A549 (cell line): ENCODE results near the gene MTAP. TPM values are rescaled to one million over a fixed set of nuclear protein-coding genes. Genes with fewer than 3 reads are reported as not detected.

ENCODE experiments used
- ATAC-seq, 2 experiments: fragments of 200-7000 bp in 1 of 2; fragments of >200 bp in 1 of 2; cut with Nextera tagmentation in 1 of 2; cut with Tn5 transposase in 1 of 2; 3 replicates each; pipeline versions ENCODE4 v1.8.0 to v1.9.1; 2018 to 2020; ENCODE audit warnings: mild to moderate bottlenecking in 1 of 2, moderate library complexity in 1 of 2
- CTCF ChIA-PET: fragments of 300-600 bp; sonication (Branson Sonifier 250); formaldehyde crosslinking; extraction: SDS; loops from one replicate; lab custom pipeline; 2021; ENCODE audit warnings: antibody characterized with exemption, inconsistent platforms; lab: Yijun Ruan, JAX
- POLR2A ChIA-PET: fragments of 350-600 bp; formaldehyde crosslinking; extraction: SDS; loops from one replicate; lab custom pipeline; 2021; ENCODE audit warnings: antibody characterized with exemption, inconsistent platforms; lab: Yijun Ruan, JAX
- DNase-seq, 2 experiments: peaks; one replicate each; pipeline versions ENCODE4 v3.0.0 to v3.0.0-alpha.2; 2011 to 2016; ENCODE audit warnings: low read depth in 1 of 2, low spot score in 1 of 2
- FAIRE-seq: peaks from 2 replicates; lab custom pipeline; 2011; peaks lifted over from hg19 to GRCh38; lab: Jason Lieb, UNC
- H3K27ac ChIP-seq, 2 experiments: fragments of >200 bp; sonication (Bioruptor Twin); formaldehyde crosslinking; 3 replicates each; pipeline ENCODE4 v1.5.1; 2016 to 2017
- H3K4me1 ChIP-seq: fragments of >200 bp; sonication (Bioruptor Twin); formaldehyde crosslinking; 3 replicates; pipeline ENCODE4 v1.6.1; 2016
- H3K4me2 ChIP-seq: fragments of >200 bp; sonication (Bioruptor Twin); formaldehyde crosslinking; 3 replicates; pipeline ENCODE4 v1.6.1; 2016
- H3K4me3 ChIP-seq: fragments of >200 bp; sonication (Bioruptor Twin); formaldehyde crosslinking; 3 replicates; pipeline ENCODE4 v1.5.1; 2016
- H3K9me3 ChIP-seq: fragments of >200 bp; sonication (Bioruptor Twin); formaldehyde crosslinking; 3 replicates; pipeline ENCODE4 v1.6.1; 2016
- CBX2 ChIP-seq: fragments of 200-600 bp; sonication (generic); IDR thresholded peaks from 2 replicates; pipeline ENCODE4 v1.6.1; 2016; ENCODE audit warnings: low read depth, mild to moderate bottlenecking, borderline replicate concordance
- CBX8 ChIP-seq: fragments of 200-600 bp; sonication (generic); IDR thresholded peaks from 2 replicates; pipeline ENCODE4 v1.6.1; 2016
- CHD2 ChIP-seq: fragments of 150-350 bp; IDR thresholded peaks from 2 replicates; pipeline ENCODE4 v1.6.1; 2014; ENCODE audit warnings: low read length; ENCODE audit not compliant: partially characterized antibody
- CTCF ChIP-seq: fragments of >200 bp; sonication (Bioruptor Twin); formaldehyde crosslinking; IDR thresholded peaks from 3 replicates; pipeline ENCODE4 v1.5.1; 2016
- E2F6 ChIP-seq: IDR thresholded peaks from 2 replicates; pipeline ENCODE4 v1.6.1; 2012; ENCODE audit warnings: low read depth, borderline replicate concordance
- EHF ChIP-seq: fragments of 250-450 bp; sonication (Bioruptor Pico); IDR thresholded peaks from 2 replicates; pipeline ENCODE4 v1.5.0; 2020; ENCODE audit warnings: mild to moderate bottlenecking
- ESRRA ChIP-seq: fragments of 150-350 bp; IDR thresholded peaks from 2 replicates; pipeline ENCODE4 v1.6.1; 2014; ENCODE audit warnings: mild to moderate bottlenecking, low read length, borderline replicate concordance
- GATA3 ChIP-seq: IDR thresholded peaks from 2 replicates; pipeline ENCODE4 v1.6.1; 2012; ENCODE audit warnings: borderline replicate concordance
- HES2 ChIP-seq: fragments of >200 bp; sonication (Bioruptor Twin); formaldehyde crosslinking; IDR thresholded peaks from 2 replicates; pipeline ENCODE4 v1.6.1; 2016
- HOXA7 ChIP-seq: fragments of 250-450 bp; sonication (Bioruptor Pico); IDR thresholded peaks from 2 replicates; pipeline ENCODE4 v1.5.0; 2020; ENCODE audit warnings: mild to moderate bottlenecking, moderate library complexity
- HOXB5 ChIP-seq: fragments of 250-450 bp; sonication (Bioruptor Pico); IDR thresholded peaks from 2 replicates; pipeline ENCODE4 v1.5.0; 2020; ENCODE audit warnings: mild to moderate bottlenecking, moderate library complexity
- JUN ChIP-seq, 2 experiments: fragments of >200 bp; sonication (Bioruptor Twin); formaldehyde crosslinking; IDR thresholded peaks; 2 replicates in 1 of 2; 3 replicates in 1 of 2; pipeline ENCODE4 v1.6.1; 2016 to 2017
- JUNB ChIP-seq: fragments of >200 bp; sonication (Bioruptor Twin); formaldehyde crosslinking; IDR thresholded peaks from 2 replicates; pipeline ENCODE4 v1.6.1; 2016
- MAFK ChIP-seq: fragments of 450-650 bp; IDR thresholded peaks from 2 replicates; pipeline ENCODE4 v1.6.1; 2014; ENCODE audit not compliant: partially characterized antibody
- MAX ChIP-seq: IDR thresholded peaks from 2 replicates; pipeline ENCODE4 v1.6.1; 2012
- MAZ ChIP-seq: fragments of 150-350 bp; IDR thresholded peaks from 2 replicates; pipeline ENCODE4 v1.6.1; 2014; ENCODE audit warnings: antibody characterized with exemption, low read depth, low read length, borderline replicate concordance
- NPAS2 ChIP-seq: fragments of 250-450 bp; sonication (Bioruptor Pico); IDR thresholded peaks from 2 replicates; pipeline ENCODE4 v1.8.0; 2022; ENCODE audit warnings: mild to moderate bottlenecking, moderate library complexity, borderline replicate concordance
- PBX3 ChIP-seq: IDR thresholded peaks from 2 replicates; pipeline ENCODE4 v1.6.1; 2012
- POLR2A ChIP-seq: IDR thresholded peaks from 2 replicates; pipeline ENCODE4 v1.6.1; 2012; ENCODE audit warnings: mild to moderate bottlenecking, low read length
- REST ChIP-seq: fragments of 200-600 bp; sonication (generic); IDR thresholded peaks from 2 replicates; pipeline ENCODE4 v1.6.1; 2016; ENCODE audit warnings: antibody characterized with exemption, mild to moderate bottlenecking, moderate library complexity
- SREBF2 ChIP-seq: fragments of 450-650 bp; IDR thresholded peaks from 2 replicates; pipeline ENCODE4 v1.6.1; 2014; ENCODE audit warnings: mild to moderate bottlenecking, moderate library complexity
- TFCP2L1 ChIP-seq: fragments of 250-450 bp; sonication (Bioruptor Pico); IDR thresholded peaks from 2 replicates; pipeline ENCODE4 v1.5.0; 2021; ENCODE audit warnings: mild to moderate bottlenecking
- USF2 ChIP-seq: fragments of 450-650 bp; IDR thresholded peaks from 2 replicates; pipeline ENCODE4 v1.6.1; 2014; ENCODE audit warnings: antibody characterized with exemption
- ZC3H11A ChIP-seq: fragments of 450-650 bp; IDR thresholded peaks from 2 replicates; pipeline ENCODE4 v1.6.1; 2014; ENCODE audit warnings: antibody characterized with exemption, mild to moderate bottlenecking
- ZFP36 ChIP-seq: fragments of 450-650 bp; IDR thresholded peaks from 2 replicates; pipeline ENCODE4 v1.6.1; 2014; ENCODE audit warnings: borderline replicate concordance; ENCODE audit not compliant: partially characterized antibody
- WGBS: methylation state at CpG from one replicate; pipeline ENCODE4 v1.1.6; 2017; ENCODE audit errors: missing lambda C conversion rate; 5-methylcytosine and 5-hydroxymethylcytosine counted together
- polyA plus RNA-seq, 4 experiments: library from polyadenylated mRNA; depleted of rRNA in 3 of 4; stranded (reverse); fragments of >200 nt; fragmentation: RNase III in 1 of 4; extraction: RNeasy Plus Mini Kit Qiagen cat#74134 plus additional on column Dnase treatment in 1 of 4; gene quantifications; 2 replicates in 3 of 4; 3 replicates in 1 of 4; pipeline ENCODE4 v1.2.3, GENCODE V29; 2011 to 2017

Gene MTAP
- polyA plus RNA-seq, 2 of the 4 experiments (the other 2 are of a cell fraction) = 4.1 to 35.6 TPM

GRCh38 chr9:21967702-21968101 lies 165.3 kb downstream of the MTAP start:
- ATAC-seq = no peak
- DNase-seq = no peak
- H3K27ac ChIP-seq = no peak overlapping the region
- POLR2A ChIA-PET = no interaction called here
- TF ChIP-seq CBX2 (no peak), HOXB5 (CRISPR knock-in tag) (no peak), HOXA7 (CRISPR knock-in tag) (no peak), CTCF (no peak), MAFK (no peak), REST (no peak), TFCP2L1 (no peak), SREBF2 (no peak), GATA3 (no peak), ZC3H11A (no peak), POLR2A (no peak), HES2 (no peak), MAX (no peak)
- TF ChIP-seq, all 56 proteins: peak for 0
- CTCF ChIA-PET = no interaction called here
- no peak for FAIRE-seq
- Histone ChIP-seq H3K9me3 (no peaks in the 10 kb centered on the region), H3K4me2 (no peak overlapping the region), H3K4me3 (no peak overlapping the region), H3K4me1 (no peaks in the 10 kb centered on the region)
- no CpG with 5 or more reads among the region's 10 CpGs for WGBS

- no CpG with 5 or more reads among the region's 41 CpGs for WGBS
- ChIA-PET POLR2A (no interaction called here), CTCF (no interaction called here)
- TF ChIP-seq MAFK (no peak), HOXB5 (CRISPR knock-in tag) (no peak), ZC3H11A (no peak), EHF (CRISPR knock-in tag) (no peak), USF2 (no peak), CTCF (no peak), CHD2 (no peak), MAZ (no peak), NPAS2 (CRISPR knock-in tag) (no peak), PBX3 (no peak), ZFP36 (no peak), E2F6 (no peak), ESRRA (no peak), JUN (IDR thresholded peaks at IDR 0.05) (no peak), CBX8 (no peak), JUNB (no peak)
- H3K4me1 ChIP-seq = no peaks in the 10 kb centered on the region
- H3K9me3 ChIP-seq = no peaks in the 10 kb centered on the region
- H3K27ac ChIP-seq = no peak overlapping the region
- FAIRE-seq (no peak), ATAC-seq (no peak), DNase-seq (no peak)
- H3K4me3 ChIP-seq = no peak overlapping the region
- no peak overlapping the region for H3K4me2 ChIP-seq
Measured at GRCh38 chr9:21968331-21969010, 166.0 kb downstream of the MTAP start.
